CD4-positive, alpha-beta T cell treated with Interleukin-6 for 4 hours (primary cell): ENCODE measurements around the gene TBC1D7.

Experiments used
- DNase-seq: peaks from one replicate; pipeline ENCODE4 v3.0.0-alpha.2; 2020; ENCODE audit warnings: mixed read lengths

The TBC1D7 gene

DNA sequence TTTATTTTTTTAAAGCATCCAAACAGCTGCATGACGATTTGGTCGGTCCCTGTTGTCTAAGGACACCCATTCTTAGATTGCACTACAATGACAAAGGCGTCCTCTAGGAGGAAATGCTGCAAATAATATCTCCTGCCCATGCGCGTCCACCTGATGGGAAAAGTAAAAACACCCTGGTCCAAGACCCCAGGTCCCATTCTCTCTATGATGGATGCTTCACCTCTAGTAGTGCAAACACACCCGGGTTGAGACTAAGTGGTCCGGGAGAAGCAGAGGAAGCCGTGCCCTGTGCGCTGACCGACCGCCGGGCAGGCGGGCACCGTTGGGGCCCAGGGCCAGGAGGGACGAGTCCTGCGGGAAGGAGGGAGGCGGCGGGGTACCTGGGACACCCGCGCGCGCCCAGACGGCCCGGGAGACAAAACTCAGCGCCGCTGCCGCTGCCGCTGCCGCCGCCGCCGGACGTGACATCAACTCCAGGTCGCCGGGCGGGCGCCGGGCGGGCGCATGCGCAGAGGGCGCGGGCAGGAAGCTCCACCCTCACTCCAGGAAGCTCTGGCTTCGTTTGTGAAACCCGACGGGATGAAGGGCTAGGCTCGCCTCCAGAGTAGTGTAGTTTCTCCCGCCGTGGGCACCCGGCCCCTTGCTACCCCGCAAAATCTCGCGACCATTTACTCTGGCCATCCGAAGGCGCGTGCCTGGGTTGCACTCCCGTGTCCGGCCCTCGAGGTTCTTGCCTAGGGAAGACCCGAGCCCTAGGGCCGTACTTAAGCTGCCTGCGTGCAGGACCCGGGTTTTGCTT lies at the start of gene TBC1D7:
Gene TBC1D7, minus strand, starts transcription at position 462 of the 799 bp plus-strand sequence. CDS start 1,639 bp downstream, outside the sequence.
- DNase-seq, result peak; percentile 94

DNA sequence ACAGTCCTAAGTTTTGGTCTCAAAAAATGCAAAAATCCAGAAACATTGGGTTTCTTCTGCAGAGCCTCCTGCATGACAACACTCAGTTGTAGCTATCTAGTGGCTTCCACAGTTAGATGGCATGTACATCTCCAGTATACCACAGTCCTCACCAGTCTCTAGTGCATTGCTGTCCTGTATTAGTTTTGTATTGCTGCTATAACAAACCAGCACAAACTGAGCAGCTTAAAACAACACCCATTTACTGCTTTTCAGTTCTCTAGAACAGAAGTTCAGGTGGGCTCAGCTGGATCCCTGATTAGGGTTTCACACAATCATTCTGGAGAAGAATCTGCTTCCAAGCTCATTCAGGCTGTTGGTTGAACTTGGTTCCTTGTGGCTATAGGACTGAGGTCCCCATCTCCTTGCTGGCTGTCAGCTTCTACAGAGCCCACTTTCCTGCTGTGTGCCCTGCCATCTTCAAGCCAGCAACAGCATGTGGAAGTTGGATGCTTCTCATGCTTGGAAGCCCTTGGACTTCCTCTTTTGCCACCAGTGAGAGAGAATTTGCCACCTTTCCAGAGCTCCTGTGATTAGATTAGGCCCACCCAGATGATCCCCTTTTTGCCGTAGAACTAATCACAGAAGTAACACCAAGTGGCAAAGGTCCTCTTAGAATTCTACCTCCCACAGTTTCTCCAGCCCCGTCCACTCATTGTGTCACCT lies 48.9 kb upstream of the TBC1D7 start:
- no peak for DNase-seq

DNA sequence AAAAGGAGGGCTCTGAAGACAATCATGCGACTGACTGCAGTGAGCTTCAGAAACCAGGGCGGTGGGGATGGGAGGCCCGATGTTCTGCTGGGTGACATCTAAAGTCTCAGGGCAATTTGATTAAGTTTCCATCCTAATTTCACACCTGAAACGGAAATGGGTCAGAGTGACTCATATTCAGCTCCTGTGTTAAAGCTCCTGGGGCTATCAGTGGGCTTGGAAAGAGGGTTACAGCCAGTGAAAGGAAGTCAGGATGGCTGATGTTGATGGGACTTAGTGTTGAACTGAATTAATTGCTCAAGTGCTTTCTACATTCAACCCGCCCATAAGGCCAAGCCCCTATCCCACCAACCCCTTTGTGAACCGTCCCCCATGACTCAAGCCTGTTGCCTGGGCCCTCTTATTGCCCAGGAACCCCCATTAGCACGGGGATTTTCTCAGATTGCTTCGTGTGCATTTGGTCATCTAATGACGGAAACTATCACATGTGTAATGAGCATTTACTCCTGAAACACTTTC lies 47.1 kb upstream of the TBC1D7 start:
- peak; percentile 9 for DNase-seq

DNA sequence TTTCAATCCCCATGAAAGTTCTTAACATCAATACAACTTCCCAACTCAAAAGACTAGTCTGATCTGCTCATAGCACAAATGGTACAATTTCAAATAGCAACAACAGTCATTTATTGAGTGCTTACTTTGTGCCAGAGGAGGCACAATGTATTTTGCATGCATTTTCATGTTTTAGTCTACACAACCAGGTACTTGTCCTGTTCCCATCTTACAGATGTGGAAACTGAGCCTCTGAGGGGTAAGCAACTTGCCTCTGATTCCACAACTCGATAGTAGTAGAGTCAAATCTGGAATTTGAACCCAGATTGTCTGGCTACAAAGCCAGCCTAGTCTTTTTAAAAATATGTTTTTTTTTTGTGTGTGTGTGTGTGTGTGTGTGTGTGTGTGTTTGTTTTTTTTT lies 45.6 kb upstream of the TBC1D7 start:
- DNase-seq, result no peak

DNA sequence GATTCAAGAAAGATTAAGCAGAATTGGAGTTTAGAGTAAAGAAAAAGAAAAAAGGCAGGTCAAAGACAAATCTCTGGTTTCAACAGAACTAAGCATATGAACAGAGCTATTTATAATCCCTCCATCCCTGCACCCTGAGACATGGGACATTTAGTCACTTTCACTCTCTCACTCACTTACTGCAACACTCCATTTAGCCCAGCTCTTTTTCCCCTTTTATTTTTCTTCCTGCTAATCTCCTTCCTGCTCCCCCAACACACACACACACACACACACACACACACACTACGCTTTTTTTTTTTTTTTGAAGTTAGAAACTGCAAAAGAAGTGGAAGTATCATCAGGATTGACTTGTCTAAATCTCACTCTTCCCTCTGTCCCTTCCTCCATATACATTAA lies 45.1 kb upstream of the TBC1D7 start:
- DNase-seq, result no peak

DNA sequence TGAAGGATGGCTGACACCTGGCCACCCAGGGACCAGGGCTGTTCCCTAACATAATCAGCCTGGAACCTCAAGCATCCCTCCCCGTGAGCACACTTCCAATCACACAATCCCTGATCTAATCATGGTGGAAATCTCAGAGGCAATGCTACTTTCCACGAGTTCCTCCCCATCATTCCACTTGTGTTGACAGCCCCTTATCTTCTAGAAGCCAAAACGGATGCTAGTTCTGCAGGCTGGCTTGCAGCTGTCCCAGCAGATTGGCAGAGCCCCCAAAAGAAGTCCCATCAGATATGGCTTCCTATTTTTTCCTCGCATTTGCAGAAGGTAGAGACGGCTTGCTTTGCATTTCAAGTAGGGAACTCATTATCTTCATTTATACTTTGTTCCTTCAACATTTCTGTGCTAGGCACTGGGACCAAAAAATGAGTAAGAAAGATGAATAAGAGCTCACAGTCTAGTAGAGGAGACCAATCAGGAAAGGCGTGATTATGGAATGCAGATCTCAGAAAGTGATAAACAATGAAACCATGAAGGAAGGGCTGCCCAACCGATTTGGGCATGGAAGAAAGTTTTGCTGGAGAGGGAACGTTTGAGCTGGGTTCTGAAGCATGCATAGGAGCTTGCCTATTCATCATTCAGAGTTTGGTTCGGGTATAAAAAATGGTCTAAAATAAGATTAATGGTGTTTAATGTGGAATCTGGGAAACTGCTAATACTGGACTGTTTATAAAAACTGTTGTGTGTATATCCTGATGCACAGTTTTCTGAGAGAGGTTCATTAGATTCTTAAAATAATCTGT lies 44.6 kb upstream of the TBC1D7 start:
- DNase-seq, result no peak

DNA sequence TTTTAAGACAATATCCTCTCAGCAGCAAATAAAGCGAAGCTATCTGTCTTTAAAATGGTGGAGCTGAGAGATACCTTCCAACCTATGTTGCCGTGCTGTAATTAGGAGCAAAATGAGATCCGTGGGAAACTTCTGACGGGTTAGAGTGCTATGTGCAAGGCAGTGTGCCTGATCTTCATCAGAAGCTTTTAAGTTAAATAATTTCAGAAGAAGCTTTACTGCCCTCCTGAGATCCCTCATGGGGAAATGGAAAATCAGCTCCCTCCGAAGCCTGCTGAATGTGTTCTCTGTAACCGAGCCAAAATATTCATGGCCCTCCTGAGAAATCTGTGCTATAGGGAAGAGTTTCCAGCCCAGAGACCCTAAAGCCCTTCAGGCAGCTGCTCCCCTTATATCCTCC lies 43.7 kb upstream of the TBC1D7 start:
- DNase-seq, result no peak

DNA sequence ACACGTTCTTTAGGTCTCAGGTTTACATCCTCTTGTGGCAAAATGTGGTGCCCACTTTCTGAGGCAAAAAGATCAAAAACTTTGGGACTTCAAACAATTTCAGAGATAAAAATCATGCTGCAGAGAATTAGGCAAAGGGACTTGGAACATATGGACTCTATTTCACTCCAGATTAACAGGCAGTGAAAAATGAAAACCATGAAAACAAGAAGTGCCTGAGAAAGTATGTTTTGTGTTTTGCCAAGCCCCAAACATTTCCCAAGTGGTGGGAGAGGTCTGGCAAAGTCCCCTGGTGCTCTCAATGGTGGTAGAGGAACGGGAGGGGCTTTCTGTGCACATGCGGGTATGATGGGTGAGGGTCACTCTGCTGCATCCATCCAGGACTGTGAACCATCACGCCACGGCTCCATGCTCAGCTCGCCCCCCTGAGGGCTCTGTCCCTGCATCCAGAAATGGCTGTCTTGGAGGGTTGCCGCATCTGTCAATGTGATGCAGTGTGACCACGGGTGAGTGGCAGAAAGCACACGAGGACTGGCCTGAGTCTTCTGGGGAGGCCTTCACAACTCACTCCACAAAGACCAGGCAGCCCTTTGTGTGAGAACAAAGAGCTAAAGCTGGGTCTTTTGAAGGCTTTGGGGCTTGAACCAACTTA lies 43.2 kb upstream of the TBC1D7 start:
- DNase-seq, result no peak

DNA sequence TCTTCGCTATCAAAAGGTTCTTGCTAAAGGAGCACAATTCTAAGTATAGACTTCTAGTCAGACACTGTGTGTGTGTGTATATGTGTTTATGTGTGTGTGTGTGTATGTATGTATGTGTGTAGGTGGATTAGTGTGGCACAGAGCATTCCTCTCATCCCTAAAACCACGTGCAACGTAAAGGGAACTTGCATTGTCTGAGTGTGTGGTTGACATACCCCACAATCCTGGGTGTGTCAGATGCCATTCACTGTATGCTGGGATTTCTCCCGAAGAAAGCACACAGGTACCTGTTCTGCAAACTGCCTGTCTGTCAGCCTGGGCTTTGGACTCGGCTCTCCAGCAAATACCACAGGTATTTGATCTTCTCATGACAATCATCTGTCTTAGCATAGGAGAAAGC lies 42.3 kb upstream of the TBC1D7 start:
- no peak for DNase-seq

DNA sequence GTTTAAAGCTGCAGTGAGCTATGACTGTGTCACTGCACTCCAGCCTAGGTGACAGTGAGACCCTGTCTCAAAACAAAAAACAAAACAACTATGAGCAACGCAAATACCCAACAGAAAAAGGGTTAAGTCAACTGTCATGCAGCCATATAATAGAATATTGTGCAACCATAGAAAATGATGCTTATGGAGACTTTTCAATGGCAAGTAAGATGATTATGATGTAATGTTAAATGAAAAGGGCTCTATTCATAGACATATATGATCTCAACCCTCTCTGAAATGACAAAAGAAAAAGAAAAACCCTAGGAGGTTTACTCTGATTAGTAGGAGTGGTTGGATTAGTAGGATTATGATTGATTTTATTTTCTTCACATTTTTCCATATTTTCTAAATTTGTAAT lies 41.3 kb upstream of the TBC1D7 start:
- DNase-seq, result no peak

DNA sequence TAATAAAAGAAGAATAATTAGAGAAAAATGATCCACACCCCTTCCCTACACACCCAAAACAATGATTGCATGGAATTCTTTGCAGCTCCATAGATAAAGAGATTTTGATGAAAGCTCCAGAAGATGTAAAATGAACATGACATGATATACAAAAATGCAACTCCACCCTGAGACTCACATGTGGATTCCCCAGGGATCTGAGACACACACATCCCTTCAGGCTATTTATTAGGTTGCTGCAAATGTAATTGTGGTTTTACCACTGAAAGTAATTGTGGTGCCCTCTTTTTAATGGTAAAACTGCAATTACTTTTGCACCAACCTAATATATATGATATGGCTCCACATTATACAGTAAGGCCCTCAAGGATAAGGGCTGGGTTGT lies 40.4 kb upstream of the TBC1D7 start:
- no peak for DNase-seq

DNA sequence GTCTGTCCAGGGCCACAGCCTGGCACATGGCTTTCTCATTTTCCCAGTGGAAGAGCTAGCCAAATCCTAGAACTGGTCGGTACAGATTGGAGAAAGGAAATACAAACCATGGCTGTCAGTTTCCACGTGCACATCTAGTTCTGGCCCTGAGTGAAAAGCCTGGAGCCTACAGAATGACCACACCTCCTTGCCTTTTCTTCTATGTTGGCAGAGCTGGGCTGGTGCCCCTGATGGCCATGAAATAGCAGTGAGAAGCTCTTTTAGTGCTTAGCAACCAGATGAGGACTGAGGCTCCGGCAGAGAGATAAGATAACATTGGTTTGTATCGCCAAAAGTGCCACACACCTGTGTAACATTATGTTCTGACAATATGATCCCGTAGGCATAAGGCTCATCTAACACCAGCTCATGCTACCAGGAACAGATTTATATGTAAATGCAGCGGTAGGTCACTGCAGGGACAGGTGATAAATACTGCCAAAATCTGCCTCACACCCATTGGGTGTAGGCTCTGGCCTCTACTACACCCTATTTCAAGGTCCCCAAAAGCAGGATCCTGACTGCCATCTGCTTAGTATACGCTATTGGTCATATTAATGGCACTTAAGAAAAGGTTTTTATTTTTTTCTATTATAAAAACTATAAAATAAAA lies 39.9 kb upstream of the TBC1D7 start:
- DNase-seq, result no peak

DNA sequence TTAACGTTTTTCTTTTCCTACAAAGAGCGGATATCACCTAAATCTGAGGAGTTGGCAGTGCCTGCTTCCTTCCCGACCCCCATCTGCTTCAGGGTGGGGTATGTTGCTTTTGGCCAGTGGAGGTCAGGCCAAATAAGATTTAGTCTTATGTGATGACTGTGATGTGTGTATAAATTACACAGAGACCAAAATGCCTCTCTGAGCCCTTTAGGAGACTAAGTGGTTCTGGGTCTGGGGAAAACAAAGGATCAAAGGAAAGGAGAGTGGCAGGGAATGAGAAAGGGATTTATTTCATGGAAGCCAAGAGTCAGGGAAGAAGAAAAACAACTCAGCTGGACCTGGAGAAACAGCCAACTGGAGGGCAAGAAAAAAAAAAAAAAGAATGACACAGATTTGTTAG lies 39.1 kb upstream of the TBC1D7 start:
- no peak for DNase-seq

DNA sequence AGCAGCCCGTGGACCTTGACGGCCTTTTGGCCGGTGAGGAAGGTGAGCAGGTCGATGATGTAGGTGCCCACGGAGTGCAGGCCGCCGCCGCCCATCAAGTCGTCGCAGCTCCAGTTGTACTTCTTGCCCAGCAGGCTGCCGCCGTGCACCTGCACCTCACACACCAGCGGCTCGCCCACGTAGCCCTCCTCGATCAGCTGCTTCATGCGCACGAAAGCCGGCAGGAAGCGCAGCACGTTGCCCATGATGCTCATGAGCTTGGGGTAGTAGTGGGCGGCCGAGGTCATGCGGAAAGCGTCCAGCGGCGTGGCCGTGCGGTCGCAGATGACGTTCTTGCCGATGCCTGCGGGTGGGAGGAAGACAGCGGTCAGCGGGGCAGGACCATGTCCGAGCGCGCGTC lies 37.0 kb upstream of the TBC1D7 start:
- no peak for DNase-seq

DNA sequence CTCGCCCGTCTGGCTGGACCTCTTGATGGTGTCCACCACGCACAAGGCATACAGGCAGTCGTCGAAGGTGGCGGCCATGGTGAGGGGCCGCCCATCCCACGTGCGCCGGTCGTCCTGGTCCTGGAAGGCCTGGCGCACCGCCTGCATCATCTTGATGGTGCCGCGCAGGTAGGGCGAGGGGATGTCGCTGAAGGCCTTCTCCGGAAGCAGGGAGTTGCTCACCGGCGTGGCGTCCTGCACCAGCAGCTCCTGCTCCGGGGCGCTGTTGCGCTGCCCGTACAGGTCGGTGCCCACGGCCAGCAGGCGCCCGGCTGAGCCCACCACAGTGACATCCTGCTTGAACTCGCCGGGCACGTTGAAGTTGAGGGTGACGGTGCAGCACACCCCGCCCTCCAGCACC lies 36.5 kb upstream of the TBC1D7 start:
- DNase-seq, result no peak

DNA sequence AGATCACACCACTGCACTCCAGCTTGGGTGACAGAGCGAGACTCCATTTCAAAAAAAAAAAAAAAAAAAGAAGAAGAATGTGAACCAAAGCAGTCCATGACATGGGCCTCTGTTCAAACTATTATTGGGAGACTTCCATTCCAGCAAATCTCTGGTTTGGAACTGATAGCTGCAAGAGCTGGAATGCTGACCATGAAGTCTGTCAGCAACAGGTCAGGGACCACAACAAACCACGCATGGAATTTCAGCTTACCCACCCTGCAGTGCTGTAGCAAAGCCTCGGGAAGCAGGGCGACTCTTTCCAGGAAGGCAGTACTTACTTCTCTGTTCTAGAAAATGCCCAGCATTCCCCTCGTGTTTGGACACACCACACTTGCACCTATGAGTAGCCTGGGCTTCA lies 34.1 kb upstream of the TBC1D7 start:
- DNase-seq, result no peak

DNA sequence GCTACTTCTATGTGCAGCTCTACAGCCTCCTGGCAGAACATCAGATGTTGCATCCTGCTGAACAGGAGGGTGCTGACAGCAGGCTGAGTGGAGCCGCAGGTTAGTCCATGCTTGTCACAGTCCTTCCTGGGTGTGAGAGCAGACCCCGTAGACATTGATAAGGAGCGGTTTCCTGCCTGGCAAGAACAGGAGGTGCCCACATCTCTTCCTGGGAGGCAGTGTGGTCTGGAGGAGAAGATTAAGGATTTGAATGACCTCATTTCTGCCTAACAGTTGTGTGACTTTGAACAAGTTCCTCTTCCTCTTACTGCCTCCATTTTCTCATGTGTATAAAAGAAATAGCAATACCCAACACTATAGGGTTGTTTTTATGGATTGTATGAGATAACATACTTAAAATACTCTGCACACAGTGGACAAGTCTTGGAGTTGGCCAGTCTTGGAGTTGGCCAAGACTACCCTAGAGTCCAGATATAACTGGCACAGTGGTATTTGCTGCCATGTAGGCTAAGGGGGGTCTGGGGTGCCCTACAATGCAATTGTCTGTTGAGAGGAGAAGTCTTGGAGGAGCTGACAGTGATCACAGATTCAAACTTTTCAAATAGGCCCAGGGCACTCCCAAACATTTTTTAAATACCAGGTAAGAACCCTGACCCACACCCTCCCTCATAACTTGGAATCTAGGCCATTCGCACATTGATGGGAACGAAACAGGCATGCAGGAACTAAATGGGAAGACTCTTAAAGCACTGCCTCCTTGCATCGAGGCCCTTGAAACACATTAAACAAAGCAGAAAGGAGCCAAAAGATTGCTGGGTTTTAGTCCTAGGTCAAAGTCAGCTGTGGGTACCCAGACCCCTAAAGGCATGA lies 32.6 kb upstream of the TBC1D7 start:
- no peak for DNase-seq

DNA sequence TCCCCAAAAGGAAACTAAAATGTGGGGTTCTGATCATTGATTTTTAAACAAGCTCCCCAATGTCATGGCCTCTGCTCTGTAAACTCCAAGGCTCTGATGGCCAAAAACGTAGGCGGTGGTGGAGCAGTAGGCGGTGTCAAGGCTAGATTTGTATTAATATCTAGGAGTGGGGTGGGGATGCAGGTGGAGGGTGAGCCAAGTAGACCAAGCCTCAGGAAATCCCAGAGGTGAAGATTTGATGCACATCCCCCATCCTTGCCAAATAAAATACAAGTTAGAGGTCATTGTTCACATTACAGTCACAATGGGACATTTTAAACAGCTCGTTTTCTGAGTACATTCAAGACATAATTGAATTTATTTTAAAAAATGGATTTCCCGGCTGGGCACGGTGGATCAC lies 30.9 kb upstream of the TBC1D7 start:
- DNase-seq, result no peak

DNA sequence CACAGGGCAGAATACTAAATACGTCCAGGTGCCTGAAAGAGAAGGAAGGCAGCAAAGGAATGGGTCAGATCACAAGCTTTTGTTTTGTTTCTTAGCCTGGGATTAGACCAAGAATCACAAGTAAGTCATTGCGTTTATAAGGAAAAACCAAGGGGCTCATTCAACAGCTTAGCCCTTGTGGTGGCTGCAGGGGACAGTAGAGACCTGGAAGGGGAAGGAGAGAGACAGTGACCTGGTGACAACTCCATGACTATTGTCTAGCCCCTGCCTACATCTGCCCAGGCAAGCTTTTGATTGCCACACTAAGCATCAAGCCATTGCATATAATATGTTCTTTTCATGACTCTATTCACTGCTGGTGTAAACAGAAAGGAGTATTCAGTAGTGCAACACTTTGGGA lies 30.2 kb upstream of the TBC1D7 start:
- no peak for DNase-seq

DNA sequence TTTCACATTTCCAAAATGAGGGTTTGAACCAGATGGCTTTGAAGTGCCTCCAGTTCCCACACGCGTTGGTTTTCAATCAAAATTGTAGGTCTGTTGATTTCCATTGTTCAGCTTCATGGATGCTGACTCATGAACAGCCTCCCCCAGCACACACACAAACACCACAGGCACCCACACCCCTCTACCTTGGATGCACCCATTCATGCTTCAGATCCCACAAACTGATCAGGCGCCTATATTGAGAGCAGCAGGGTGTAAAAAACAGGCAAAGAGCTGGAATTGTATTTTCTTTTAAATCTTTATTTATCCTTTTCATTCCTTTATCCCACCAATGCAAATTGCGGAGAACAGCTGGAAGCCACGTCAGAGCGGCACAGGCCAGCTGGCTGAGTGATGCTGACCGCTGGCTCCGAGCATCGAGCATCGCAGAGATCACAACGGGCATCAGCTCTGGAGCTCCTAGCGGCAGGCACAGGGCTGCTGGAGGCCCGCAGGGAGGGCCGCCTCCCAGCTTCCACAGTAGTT lies 29.3 kb upstream of the TBC1D7 start:
- DNase-seq, result no peak
